CD4-positive, alpha-beta T cell (primary cell): ENCODE measurements around the gene ADNP2. TPM values are rescaled to one million over a fixed set of nuclear protein-coding genes. Genes with fewer than 3 reads are reported as not detected.

Experiments
- ATAC-seq: fragments of 200-7000 bp; cut with Tn5 transposase; one replicate; pipeline ENCODE4 v1.10.0; 2022; ENCODE audit warnings: mild to moderate bottlenecking; ENCODE audit not compliant: poor library complexity
- CTCF ChIA-PET: fragments of 350-600 bp; sonication (Branson Sonifier 250); formaldehyde crosslinking; loops from one replicate; lab custom pipeline; 2021; ENCODE audit warnings: antibody characterized with exemption, inconsistent platforms; lab: Charles Lee
- POLR2A ChIA-PET: fragments of 350-600 bp; sonication (Branson Sonifier 250); formaldehyde crosslinking; loops from one replicate; lab custom pipeline; 2021; ENCODE audit warnings: antibody characterized with exemption, inconsistent platforms; lab: Charles Lee
- DNase-seq, 14 experiments: peaks; one replicate each; pipeline ENCODE4 v3.0.0-alpha.2; 2013 to 2020; ENCODE audit warnings: mixed read lengths in 2 of 14
- H3K27ac ChIP-seq, 2 donors: one replicate each; pipeline versions ENCODE4 v1.5.1 to v1.7.0; 2013; ENCODE audit warnings: low read length in 2 of 2, low read depth in 1 of 2, mild to moderate bottlenecking in 1 of 2
- H3K27me3 ChIP-seq, 2 experiments: 1 replicate in 1 of 2; 2 replicates in 1 of 2; pipeline versions ENCODE4 v1.6.1 to v1.7.0; 2013; ENCODE audit warnings: low read length in 2 of 2, control low read depth in 1 of 2, mild to moderate bottlenecking in 1 of 2, moderate library complexity in 1 of 2; ENCODE audit not compliant: insufficient read depth in 2 of 2, control insufficient read depth in 1 of 2
- H3K36me3 ChIP-seq: one replicate; pipeline ENCODE4 v1.6.1; 2013; ENCODE audit warnings: low read length, control low read depth; ENCODE audit not compliant: insufficient read depth
- H3K4me1 ChIP-seq: one replicate; pipeline ENCODE4 v1.6.1; 2013; ENCODE audit warnings: low read length, control low read depth; ENCODE audit not compliant: insufficient read depth
- H3K4me3 ChIP-seq: one replicate; pipeline ENCODE4 v1.5.1; 2013; ENCODE audit warnings: mild to moderate bottlenecking, low read length, moderate library complexity
- H3K9me3 ChIP-seq, 2 experiments: 1 replicate in 1 of 2; 2 replicates in 1 of 2; pipeline versions ENCODE4 v1.6.1 to v1.7.0; 2013; ENCODE audit warnings: low read length in 2 of 2, mild to moderate bottlenecking in 2 of 2, control low read depth in 1 of 2, moderate library complexity in 1 of 2; ENCODE audit not compliant: control insufficient read depth in 1 of 2, insufficient read depth in 1 of 2
- H3K27ac Mint-ChIP-seq: one replicate; pipeline ENCODE4 v1.8.0; 2020; ENCODE audit warnings: mixed read lengths
- H3K27me3 Mint-ChIP-seq: one replicate; pipeline ENCODE4 v1.8.0; 2021; ENCODE audit warnings: mixed read lengths
- H3K36me3 Mint-ChIP-seq: one replicate; pipeline ENCODE4 v1.8.0; 2021; ENCODE audit warnings: low read depth, mixed read lengths
- H3K4me1 Mint-ChIP-seq: one replicate; pipeline ENCODE4 v1.8.0; 2021; ENCODE audit warnings: low read depth, mixed read lengths
- H3K4me3 Mint-ChIP-seq: one replicate; pipeline ENCODE4 v1.8.0; 2020; ENCODE audit warnings: mild to moderate bottlenecking, mixed read lengths
- H3K9me3 Mint-ChIP-seq: one replicate; pipeline ENCODE4 v1.8.0; 2020; ENCODE audit warnings: mixed read lengths
- CTCF ChIP-seq: fragments of 200-600 bp; IDR thresholded peaks from one replicate; pipeline ENCODE4 v1.8.0; 2022; ENCODE audit warnings: antibody characterized with exemption, mild to moderate bottlenecking
- intact Hi-C, 2 experiments: fragments of 100-400 bp; cut with DNase I in 1 of 2; cut with micrococcal nuclease in 1 of 2; formaldehyde crosslinking; loops; one replicate each; pipeline versions ENCODE4 v1.15.1 to v1.9.0; 2023 to 2025; cut with DNase I, micrococcal nuclease
- total RNA-seq, 174 experiments: library from RNA in 2 of 174; stranded (reverse) in 2 of 174; gene quantifications; one replicate each; pipeline ENCODE4 v1.2.3 and lab custom pipeline; 2021 to 2026

Gene ADNP2
- total RNA-seq, 2 experiments from 2014 or later, result 61.0 to 61.5 TPM

- POLR2A ChIA-PET, result no interaction called here
- TF ChIP-seq CTCF, result no peak
Measured at GRCh38 chr18:80074697-80075096, 34.4 kb upstream of the ADNP2 start.

GRCh38 chr18:80075940-80076339 lies 33.1 kb upstream of the ADNP2 start:
- no peaks in the 10 kb centered on the region for H3K27me3 Mint-ChIP-seq
- H3K4me3 Mint-ChIP-seq, result no peak overlapping the region
- DNase-seq, result no peak
- intact Hi-C loops, result no loop called here
- no peaks in the 10 kb centered on the region for H3K36me3 Mint-ChIP-seq
- no peaks in the 10 kb centered on the region for H3K4me1 ChIP-seq
- H3K9me3 ChIP-seq, result no peaks in the 10 kb centered on the region
- no peak overlapping the region for H3K27ac ChIP-seq
- H3K4me1 Mint-ChIP-seq, result no peaks in the 10 kb centered on the region
- H3K9me3 Mint-ChIP-seq, result no peaks in the 10 kb centered on the region
- H3K4me3 ChIP-seq, result no peak overlapping the region
- no peak for TF ChIP-seq CTCF
- no peaks in the 10 kb centered on the region for H3K36me3 ChIP-seq
- POLR2A ChIA-PET, result no interaction called here
- no peak overlapping the region for H3K27ac Mint-ChIP-seq
- no peak for ATAC-seq
- CTCF ChIA-PET, result no interaction called here
- H3K27me3 ChIP-seq, result peaks cover 0 to 4% of the 10 kb centered on the region in 2 experiments

More at GRCh38 chr18:80074697-80075096, 34.4 kb upstream of the ADNP2 start:
- no peak for DNase-seq
- intact Hi-C loops, result no loop called here
- Histone ChIP-seq H3K4me3 (no peak overlapping the region), H3K9me3 (no peaks in the 10 kb centered on the region), H3K4me1 (no peaks in the 10 kb centered on the region), H3K27me3 (peaks cover 0 to 4% of the 10 kb centered on the region in 2 experiments), H3K27ac (no peak overlapping the region), H3K36me3 (no peaks in the 10 kb centered on the region)
- H3K27ac Mint-ChIP-seq, result no peak overlapping the region
- no peaks in the 10 kb centered on the region for H3K27me3 Mint-ChIP-seq
- ATAC-seq, result no peak
- H3K4me3 Mint-ChIP-seq, result no peak overlapping the region
- H3K4me1 Mint-ChIP-seq, result no peaks in the 10 kb centered on the region
- CTCF ChIA-PET, result no interaction called here
- no peaks in the 10 kb centered on the region for H3K36me3 Mint-ChIP-seq
- H3K9me3 Mint-ChIP-seq, result no peaks in the 10 kb centered on the region

- H3K4me1 Mint-ChIP-seq, result no peaks in the 10 kb centered on the region
- Histone ChIP-seq H3K4me1 (no peaks in the 10 kb centered on the region), H3K27me3 (peaks cover 0 to 4% of the 10 kb centered on the region in 2 experiments), H3K4me3 (no peak overlapping the region), H3K36me3 (no peaks in the 10 kb centered on the region), H3K9me3 (no peaks in the 10 kb centered on the region), H3K27ac (no peak overlapping the region)
- no peak for ATAC-seq
- no peak overlapping the region for H3K27ac Mint-ChIP-seq
- H3K27me3 Mint-ChIP-seq, result no peaks in the 10 kb centered on the region
- ChIA-PET POLR2A (no interaction called here), CTCF (no interaction called here)
- no peak for TF ChIP-seq CTCF
- intact Hi-C loops, result no loop called here
- no peak overlapping the region for H3K4me3 Mint-ChIP-seq
- H3K9me3 Mint-ChIP-seq, result no peaks in the 10 kb centered on the region
- H3K36me3 Mint-ChIP-seq, result no peaks in the 10 kb centered on the region
- DNase-seq, result no peak
Measured at GRCh38 chr18:80076379-80076778, 32.7 kb upstream of the ADNP2 start.
